Subcutaneous abdominal adipose tissue (tissue), 5 donors: ENCODE results near the gene CFAP157.

Experiments
- H3K27ac ChIP-seq: one replicate; pipeline ENCODE4 v1.7.0; 2013; ENCODE audit warnings: low read depth, mild to moderate bottlenecking, inconsistent platforms, low read length, moderate library complexity
- H3K27me3 ChIP-seq, 5 donors: one replicate each; pipeline ENCODE4 v1.7.0; 2013; ENCODE audit warnings: low read length in 5 of 5, inconsistent platforms in 1 of 5; ENCODE audit not compliant: control insufficient read depth in 5 of 5, insufficient read depth in 4 of 5
- H3K36me3 ChIP-seq, 5 donors: one replicate each; pipeline ENCODE4 v1.7.0; 2013; ENCODE audit warnings: low read length in 5 of 5; ENCODE audit not compliant: control insufficient read depth in 5 of 5, insufficient read depth in 5 of 5
- H3K4me1 ChIP-seq, 5 donors: one replicate each; pipeline ENCODE4 v1.7.0; 2013; ENCODE audit warnings: low read length in 5 of 5, mild to moderate bottlenecking in 3 of 5, moderate library complexity in 1 of 5; ENCODE audit not compliant: control insufficient read depth in 5 of 5, insufficient read depth in 5 of 5
- H3K4me3 ChIP-seq, 5 donors: one replicate each; pipeline ENCODE4 v1.7.0; 2013; ENCODE audit warnings: low read length in 5 of 5, low read depth in 1 of 5
- H3K9ac ChIP-seq, 5 donors: one replicate each; pipeline ENCODE4 v1.7.0; 2013; ENCODE audit warnings: low read length in 5 of 5, mild to moderate bottlenecking in 4 of 5, moderate library complexity in 3 of 5
- H3K9me3 ChIP-seq, 5 donors: one replicate each; pipeline ENCODE4 v1.7.0; 2013; ENCODE audit warnings: low read length in 5 of 5; ENCODE audit not compliant: control insufficient read depth in 5 of 5
- donor health status: healthy.
- donor health status: healthy.
- donor health status: healthy.
- donor health status: healthy.
- donor health status: healthy.

Gene CFAP157

GRCh38 chr9:127676638-127677037 is 30.1 kb upstream of the CFAP157 start:
- H3K9me3 ChIP-seq = no peaks in the 10 kb centered on the region
- H3K27ac ChIP-seq = no peak overlapping the region
- no peaks in the 10 kb centered on the region for H3K27me3 ChIP-seq
- no peak overlapping the region for H3K4me3 ChIP-seq
- H3K36me3 ChIP-seq = peaks cover 12 to 91% (median 87%) of the 10 kb centered on the region in 5 donors
- no peaks in the 10 kb centered on the region for H3K4me1 ChIP-seq
- no peak overlapping the region for H3K9ac ChIP-seq

- Histone ChIP-seq H3K9me3 (no peaks in the 10 kb centered on the region), H3K27ac (no peak overlapping the region), H3K9ac (no peak overlapping the region), H3K4me3 (no peak overlapping the region), H3K27me3 (no peaks in the 10 kb centered on the region), H3K4me1 (no peaks in the 10 kb centered on the region), H3K36me3 (peaks cover 8 to 92% (median 90%) of the 10 kb centered on the region in 5 donors)
Observed at GRCh38 chr9:127679506-127679905, 27.3 kb upstream of the CFAP157 start.

- H3K4me1 ChIP-seq = no peaks in the 10 kb centered on the region
- H3K4me3 ChIP-seq = no peak overlapping the region
- H3K27me3 ChIP-seq = no peaks in the 10 kb centered on the region
- no peak overlapping the region for H3K27ac ChIP-seq
- H3K9ac ChIP-seq = no peak overlapping the region
- H3K36me3 ChIP-seq = peaks cover 8 to 93% (median 88%) of the 10 kb centered on the region in 5 donors
- H3K9me3 ChIP-seq = no peaks in the 10 kb centered on the region
Observed at GRCh38 chr9:127680226-127680625, 26.6 kb upstream of the CFAP157 start.

GRCh38 chr9:127680846-127681245 is 25.9 kb upstream of the CFAP157 start:
- Histone ChIP-seq H3K4me3 (no peak overlapping the region), H3K27ac (no peak overlapping the region), H3K9ac (no peak overlapping the region), H3K4me1 (no peaks in the 10 kb centered on the region), H3K36me3 (peaks cover 5 to 89% (median 83%) of the 10 kb centered on the region in 5 donors), H3K9me3 (no peaks in the 10 kb centered on the region), H3K27me3 (no peaks in the 10 kb centered on the region)

GRCh38 chr9:127682351-127683136 is 24.2 kb upstream of the CFAP157 start:
- Histone ChIP-seq H3K4me3 (no peak overlapping the region), H3K36me3 (peaks cover 5 to 92% (median 84%) of the 10 kb centered on the region in 5 donors), H3K4me1 (no peaks in the 10 kb centered on the region), H3K27me3 (no peaks in the 10 kb centered on the region), H3K27ac (no peak overlapping the region), H3K9me3 (no peaks in the 10 kb centered on the region), H3K9ac (no peak overlapping the region)

GRCh38 chr9:127683723-127684122 is 23.1 kb upstream of the CFAP157 start:
- H3K27ac ChIP-seq = no peak overlapping the region
- H3K36me3 ChIP-seq = peaks cover 5 to 95% (median 87%) of the 10 kb centered on the region in 5 donors
- H3K4me1 ChIP-seq = peaks cover 0 to 2% (median 0%) of the 10 kb centered on the region in 5 donors
- H3K27me3 ChIP-seq = no peaks in the 10 kb centered on the region
- H3K9ac ChIP-seq = no peak overlapping the region
- H3K4me3 ChIP-seq = no peak overlapping the region
- H3K9me3 ChIP-seq = no peaks in the 10 kb centered on the region

- H3K27ac ChIP-seq = no peak overlapping the region
- H3K36me3 ChIP-seq = peaks cover 2 to 95% (median 88%) of the 10 kb centered on the region in 5 donors
- no peak overlapping the region for H3K9ac ChIP-seq
- H3K9me3 ChIP-seq = no peaks in the 10 kb centered on the region
- H3K4me1 ChIP-seq = peaks cover 0 to 10% (median 0%) of the 10 kb centered on the region in 5 donors
- H3K4me3 ChIP-seq = no peak overlapping the region
- no peaks in the 10 kb centered on the region for H3K27me3 ChIP-seq
Observed at GRCh38 chr9:127684576-127684975, 22.2 kb upstream of the CFAP157 start.

- Histone ChIP-seq H3K27ac (no peak overlapping the region), H3K4me1 (peaks cover 0 to 14% (median 0%) of the 10 kb centered on the region in 5 donors), H3K9ac (no peak overlapping the region), H3K36me3 (peaks cover 3 to 95% (median 88%) of the 10 kb centered on the region in 5 donors), H3K4me3 (no peak overlapping the region), H3K9me3 (no peaks in the 10 kb centered on the region), H3K27me3 (no peaks in the 10 kb centered on the region)
Observed at GRCh38 chr9:127686461-127687393, 20.1 kb upstream of the CFAP157 start.

GRCh38 chr9:127689329-127690000 is 17.3 kb upstream of the CFAP157 start:
- H3K27me3 ChIP-seq = no peaks in the 10 kb centered on the region
- H3K9me3 ChIP-seq = no peaks in the 10 kb centered on the region
- H3K4me1 ChIP-seq = peaks cover 0 to 14% (median 0%) of the 10 kb centered on the region in 5 donors
- H3K9ac ChIP-seq = no peak overlapping the region
- H3K36me3 ChIP-seq = peaks cover 3 to 85% (median 68%) of the 10 kb centered on the region in 5 donors
- no peak overlapping the region for H3K27ac ChIP-seq
- H3K4me3 ChIP-seq = no peak overlapping the region
